GM20431 (cell line): ENCODE results near the gene TWSG1.
"Not testable (repeated sequence)": the region's sequence is repeated elsewhere in the genome, so short reads cannot be mapped to it uniquely, and the experiment has no call there.

Experiments used
- in situ Hi-C: fragments of 300-500 bp; cut with MseI, MboI; formaldehyde crosslinking; loops from one replicate; pipeline ENCODE4 v1.15.0; 2020; ENCODE audit warnings: low sequenced_read_pairs; ENCODE audit not compliant: unreplicated experiment

The TWSG1 gene

GRCh38 chr18:9421096-9421900 is 86.7 kb downstream of the TWSG1 start:
- in situ Hi-C loops: no loop called here

DNA sequence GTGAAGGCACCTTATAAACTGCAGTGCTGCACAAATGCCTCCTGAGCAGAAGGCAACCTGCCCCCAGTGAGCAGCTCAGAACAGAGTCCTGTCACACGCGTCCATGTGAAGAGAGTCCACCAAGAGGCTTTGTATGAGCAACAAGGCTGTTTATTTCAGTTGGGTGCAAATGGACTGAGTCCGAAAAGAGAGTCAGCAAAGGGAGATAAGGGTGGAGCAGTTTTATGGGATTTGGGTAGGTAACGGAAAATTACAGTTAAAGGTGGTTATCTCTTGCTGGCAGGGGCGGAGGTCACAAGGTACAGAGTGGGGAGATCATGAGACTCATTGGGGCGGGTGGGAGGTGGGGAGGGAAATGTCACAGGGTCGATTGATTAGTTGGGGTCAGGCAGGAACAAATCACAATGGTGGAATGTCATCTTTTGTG is 87.3 kb downstream of the TWSG1 start:
- in situ Hi-C loops: no loop called here

- in situ Hi-C loops: no loop called here
Observed at GRCh38 chr18:9422816-9423519, 88.4 kb downstream of the TWSG1 start.

GRCh38 chr18:9423648-9424047 is 89.1 kb downstream of the TWSG1 start:
- in situ Hi-C loops: not testable (repeated sequence)

DNA sequence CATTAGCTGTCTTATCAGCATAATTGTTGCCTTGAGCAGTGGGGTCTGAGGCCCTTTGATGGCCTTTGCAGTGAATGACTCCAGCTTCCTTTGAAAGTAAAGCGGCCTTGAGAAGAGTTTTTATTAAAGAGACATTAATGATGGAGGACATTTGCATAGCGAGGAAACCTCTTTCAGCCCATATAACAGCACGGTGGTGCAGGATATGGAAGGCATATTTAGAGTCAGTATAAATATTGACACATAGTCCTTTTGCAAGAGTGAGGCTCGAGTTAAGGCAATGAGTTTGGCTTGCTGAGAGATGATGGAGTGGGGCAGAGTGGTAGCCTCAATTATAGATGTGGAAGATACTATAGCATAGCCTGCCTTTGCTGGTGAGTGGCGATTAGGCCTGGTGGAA is 89.7 kb downstream of the TWSG1 start:
- in situ Hi-C loops: not testable (repeated sequence)

- in situ Hi-C loops: no loop called here
Observed at GRCh38 chr18:9426753-9427152, 92.2 kb downstream of the TWSG1 start.

- in situ Hi-C loops: no loop called here
Observed at GRCh38 chr18:9428301-9428706, 93.7 kb downstream of the TWSG1 start.

GRCh38 chr18:9428862-9429661 is 94.5 kb downstream of the TWSG1 start:
- in situ Hi-C loops: no loop called here

DNA sequence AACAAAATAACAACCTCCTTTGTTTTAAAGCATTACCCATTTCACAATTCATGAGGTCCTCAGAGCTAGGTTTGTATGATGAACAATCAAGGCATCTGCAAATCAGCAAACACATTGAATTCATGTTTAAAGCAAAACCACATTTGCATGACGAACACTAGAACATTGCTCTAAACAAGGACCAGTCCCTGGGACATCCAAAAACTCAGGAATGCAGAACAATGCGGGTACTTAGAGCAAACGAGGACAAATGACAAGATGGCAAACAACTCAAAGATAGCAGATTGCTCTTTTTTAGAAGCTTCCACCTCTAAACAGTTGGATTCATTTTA is 95.1 kb downstream of the TWSG1 start:
- in situ Hi-C loops: no loop called here

DNA sequence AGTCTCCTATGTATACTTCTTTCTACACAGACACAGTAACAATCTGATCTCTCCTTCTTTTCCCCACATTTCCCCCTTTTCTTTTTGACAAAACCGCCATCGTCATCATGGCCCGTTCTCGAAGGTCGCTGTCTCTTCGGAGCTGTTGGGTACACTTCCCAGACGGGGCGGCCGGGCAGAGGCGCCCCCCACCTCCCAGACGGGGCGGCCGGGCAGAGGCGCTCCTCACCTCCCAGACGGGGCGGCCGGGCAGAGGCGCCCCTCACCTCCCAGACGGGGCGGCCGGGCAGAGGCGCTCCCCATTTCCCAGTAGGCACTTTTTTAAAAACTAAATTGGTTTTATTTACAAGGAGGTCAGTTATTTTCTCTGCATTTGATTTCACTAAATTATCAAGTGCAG is 95.7 kb downstream of the TWSG1 start:
- in situ Hi-C loops: not testable (repeated sequence)

- in situ Hi-C loops: no loop called here
Observed at GRCh38 chr18:9431296-9431695, 96.7 kb downstream of the TWSG1 start.

DNA sequence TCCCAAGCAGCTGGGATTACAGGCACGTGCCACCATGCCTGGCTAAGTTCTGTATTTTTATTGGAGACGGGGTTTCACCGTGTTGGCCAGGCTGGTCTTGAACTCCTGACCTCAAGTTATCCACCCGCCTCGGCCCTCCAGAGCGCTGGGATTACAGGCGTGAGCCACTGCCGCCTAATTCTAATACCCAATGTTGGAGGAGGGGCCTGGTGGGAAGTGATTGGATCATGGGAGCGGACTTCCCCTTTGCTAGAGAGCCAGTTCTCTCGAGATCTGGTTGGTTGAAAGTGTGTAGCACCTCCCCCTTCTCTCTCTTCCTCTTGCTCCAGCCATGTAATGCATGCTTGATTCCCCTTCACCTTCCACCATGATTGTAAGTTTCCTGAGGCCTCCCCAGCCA is 98.5 kb downstream of the TWSG1 start:
- in situ Hi-C loops: not testable (repeated sequence)

DNA sequence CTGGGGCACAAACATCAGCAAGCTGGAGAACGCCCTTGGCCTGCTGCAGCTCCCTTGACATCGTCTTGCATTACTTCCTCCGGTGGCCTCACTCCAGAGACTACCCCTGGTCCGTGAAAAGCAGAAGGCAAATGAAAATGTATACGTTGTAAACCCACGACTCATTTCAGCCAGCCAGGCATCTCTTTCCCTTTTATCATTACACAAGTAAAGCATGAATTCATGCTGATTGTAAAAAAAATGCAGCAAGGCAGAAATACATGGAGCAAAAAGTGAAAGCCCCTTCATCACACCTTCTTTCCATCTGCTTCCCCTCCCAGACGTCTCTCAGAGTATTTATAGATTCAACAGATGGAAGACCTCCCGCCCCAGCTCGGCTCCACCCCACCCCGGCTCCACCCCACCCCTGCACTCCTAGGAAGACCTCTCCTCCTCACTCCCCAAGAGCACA is 99.1 kb downstream of the TWSG1 start:
- in situ Hi-C loops: no loop called here

DNA sequence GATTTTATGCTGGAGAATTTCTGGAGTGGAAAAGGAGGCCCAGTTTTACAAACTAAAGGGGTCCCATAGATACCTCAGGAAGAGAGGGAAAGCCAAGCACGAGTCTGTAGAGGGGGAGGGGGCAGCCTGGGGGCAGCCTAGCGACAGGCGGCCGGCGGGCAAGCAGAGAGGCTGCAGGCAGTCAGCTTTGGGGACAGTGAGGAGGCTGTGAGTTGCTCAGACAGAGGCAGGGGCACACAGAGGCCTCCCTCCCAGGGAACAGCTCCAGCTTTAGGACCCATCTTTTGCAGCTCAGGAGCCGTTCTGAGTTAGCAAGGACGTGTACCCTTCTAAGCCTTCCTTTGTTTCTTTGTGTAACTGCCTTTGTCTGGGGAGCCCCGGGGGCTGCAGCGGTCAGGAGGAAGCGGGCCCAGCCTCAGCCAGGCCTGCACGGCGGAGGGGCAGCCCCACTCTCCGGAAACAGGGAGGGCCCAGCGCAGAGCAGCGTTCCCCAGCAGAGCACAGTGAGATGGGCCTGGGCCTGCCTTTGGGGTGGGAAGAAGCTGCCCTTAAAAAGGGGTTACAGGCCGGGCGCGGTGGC is 99.6 kb downstream of the TWSG1 start:
- in situ Hi-C loops: no loop called here

GRCh38 chr18:9435041-9435440 is 100.5 kb downstream of the TWSG1 start:
- in situ Hi-C loops: no loop called here

DNA sequence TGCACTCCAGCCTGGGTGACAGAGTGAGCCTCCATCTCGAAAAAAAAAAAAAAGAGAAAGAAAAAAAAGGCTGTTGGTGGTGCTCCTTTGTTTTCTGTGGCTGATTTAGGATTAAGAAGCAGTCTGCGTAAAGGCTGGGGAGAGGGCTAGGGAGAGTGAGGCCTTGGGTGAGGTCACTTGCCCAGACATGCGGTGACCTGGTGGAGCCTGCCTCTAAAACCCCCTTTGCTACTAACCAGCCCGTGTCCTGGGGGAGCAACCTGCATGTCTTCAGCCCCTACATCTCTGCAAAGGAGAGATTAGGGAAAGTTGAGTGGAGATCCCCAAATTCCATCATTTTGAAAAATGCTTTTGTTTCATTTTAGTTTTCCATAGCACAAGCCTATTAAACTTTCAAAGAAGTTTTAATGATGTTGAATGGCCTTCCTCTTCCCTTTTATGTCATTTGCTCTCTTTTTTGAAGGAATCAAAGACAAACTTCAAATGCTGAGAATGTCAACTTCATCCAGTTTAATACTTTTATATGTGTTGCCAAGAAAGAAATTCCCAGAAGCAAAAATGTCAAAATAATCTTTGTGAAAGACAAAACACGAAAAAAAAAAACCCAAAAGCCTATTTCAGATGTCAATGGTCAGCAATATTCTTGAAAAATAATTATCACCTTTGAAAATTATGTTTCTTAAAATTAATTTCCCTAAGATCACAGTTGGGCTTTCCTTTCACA is 101.8 kb downstream of the TWSG1 start:
- in situ Hi-C loops: no loop called here

- in situ Hi-C loops: no loop called here
Observed at GRCh38 chr18:9437021-9437437, 102.5 kb downstream of the TWSG1 start.

- in situ Hi-C loops: no loop called here
Observed at GRCh38 chr18:9437672-9438071, 103.1 kb downstream of the TWSG1 start.

DNA sequence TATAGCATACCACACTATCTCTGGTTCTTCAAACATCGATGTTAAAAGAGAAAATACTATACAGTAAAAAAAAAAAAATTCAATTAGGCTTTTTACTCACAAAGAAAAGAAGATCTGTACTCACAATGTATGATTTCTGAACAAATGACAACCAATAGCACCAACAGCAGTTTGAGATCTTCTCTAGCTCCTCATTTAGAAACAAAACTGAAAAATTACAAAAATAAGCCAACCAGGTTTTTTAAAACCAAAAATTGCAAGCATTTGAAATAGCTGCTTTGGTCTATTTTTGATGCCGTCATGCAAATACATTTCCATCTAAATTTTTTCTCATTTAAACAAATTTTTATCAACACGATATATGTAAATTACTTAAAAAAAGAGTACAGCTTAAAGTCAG is 106.5 kb downstream of the TWSG1 start:
- in situ Hi-C loops: no loop called here

DNA sequence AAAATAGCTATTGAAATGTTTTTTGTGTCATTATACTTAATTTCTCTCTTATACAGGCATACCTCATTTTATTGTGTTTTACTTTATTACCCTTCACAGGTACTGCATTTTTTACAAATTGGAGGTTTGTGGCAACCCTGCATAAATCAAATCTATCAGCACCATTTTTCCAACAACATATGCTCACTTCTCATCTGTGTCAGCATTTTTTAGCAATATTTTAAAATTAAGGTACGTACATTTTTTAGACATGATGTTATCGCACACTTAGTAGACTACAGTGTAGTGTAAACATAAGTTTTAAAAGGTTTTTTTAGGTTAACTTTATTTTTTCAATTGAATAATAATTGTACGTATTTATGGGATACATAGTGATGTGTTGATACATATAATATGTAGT is 110.0 kb downstream of the TWSG1 start:
- in situ Hi-C loops: no loop called here
